Measurements from ENCODE around the gene RCBTB1.
A peak's percentile ranks its signal among the peaks of the same experiment; 100 is the strongest.
"Not testable (repeated sequence)": the region's sequence is repeated elsewhere in the genome, so short reads cannot be mapped to it uniquely, and the experiment has no call there.

Gene RCBTB1

DNA sequence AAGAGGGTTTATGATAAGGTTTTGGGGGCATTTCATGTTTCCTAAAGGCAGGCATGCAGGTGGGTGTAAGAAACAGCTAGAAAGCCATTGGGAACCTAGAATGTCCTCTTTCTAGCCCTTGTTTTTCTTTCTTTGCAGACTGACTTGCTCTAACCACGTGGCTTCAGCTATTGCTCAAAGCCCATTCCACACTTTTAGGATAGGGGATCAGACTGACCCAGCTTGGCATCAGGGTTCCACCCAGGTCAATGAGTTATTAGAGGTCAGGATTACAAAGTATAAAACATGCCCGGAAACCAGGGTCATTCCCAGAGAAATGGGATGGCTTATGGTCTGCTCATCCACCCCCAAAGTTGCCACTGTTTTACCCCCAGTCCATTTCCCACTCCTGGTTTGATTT is 72.8 kb downstream of the RCBTB1 start:
- DNase-seq (ENCODE audit: low read depth), result no peak

DNA sequence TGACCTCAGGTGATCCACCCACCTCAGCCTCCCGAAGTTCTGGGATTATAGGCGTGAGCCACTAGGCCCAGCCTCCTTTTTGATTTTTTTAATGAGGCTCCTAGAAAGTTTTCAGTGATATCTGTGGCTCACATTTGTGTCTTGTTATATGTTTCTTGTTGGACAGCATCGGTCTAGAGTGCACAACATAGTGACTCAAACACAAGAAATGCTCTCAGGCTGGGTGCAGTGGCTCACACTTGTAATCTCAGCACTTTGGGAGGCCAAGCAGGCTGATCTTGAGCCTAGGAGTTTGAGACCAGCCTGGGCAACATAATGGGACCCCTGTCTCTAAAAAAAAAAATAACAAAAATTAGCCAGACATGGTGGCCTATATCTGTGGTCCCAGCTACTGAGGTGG is 81.4 kb downstream of the RCBTB1 start:
- DNase-seq (ENCODE audit: low read depth), result peak; percentile 12

DNA sequence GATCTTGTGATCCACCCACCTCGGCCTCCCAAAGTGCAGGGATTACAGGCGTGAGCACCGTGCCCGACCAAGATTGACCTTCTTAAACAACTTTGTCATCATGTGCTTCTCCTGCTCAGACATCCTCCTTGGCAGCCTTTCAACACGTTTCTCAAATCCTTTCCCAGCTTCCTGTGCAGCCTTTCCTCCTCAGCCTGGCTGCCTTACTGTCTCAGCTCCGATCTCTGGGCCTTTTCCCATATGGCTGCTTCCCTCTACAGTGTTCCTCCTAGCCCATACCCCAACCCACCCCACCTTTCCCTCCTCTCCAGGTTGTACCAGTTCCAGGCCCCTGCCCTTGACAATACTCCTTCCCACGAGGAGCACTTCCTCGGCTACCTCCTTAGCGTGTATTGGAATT is 82.4 kb downstream of the RCBTB1 start:
- peak; percentile 59 for DNase-seq (ENCODE audit: low read depth)

DNA sequence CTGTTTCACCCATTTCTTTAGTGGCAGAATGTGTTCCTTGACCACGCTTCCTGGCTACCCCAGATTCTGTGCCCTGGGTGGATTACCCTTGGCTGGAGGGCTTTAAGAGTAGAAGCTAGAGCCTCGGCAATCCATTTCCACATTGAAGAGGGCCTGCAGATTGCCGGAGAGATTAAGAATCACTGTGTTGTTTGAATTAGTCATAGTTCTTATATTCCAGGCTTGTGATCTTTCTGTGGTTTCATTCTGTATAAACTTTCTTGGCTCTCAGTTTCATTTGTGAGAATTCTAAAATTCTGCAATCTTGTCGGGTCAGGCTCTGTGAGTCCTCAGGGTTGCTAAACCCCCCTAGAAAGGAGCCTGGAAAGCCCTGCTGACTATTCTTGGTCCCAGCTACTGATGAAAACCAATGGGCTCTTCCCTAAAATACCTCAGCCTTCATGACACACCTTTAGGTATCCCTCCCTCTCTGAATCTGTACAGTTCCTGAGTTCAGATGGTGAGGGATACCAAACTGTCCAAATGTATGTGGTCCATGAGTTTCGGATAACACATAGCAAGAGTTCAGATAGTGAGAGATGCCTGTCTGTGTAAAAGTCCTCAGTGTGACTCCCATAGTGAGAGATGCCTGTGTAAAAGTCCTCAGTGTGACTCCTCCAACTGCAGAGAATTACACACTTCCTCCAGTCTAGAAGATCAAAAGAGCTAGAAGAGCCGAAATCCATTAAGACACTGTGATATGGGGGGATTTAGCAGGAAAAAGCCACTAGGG is 85.3 kb downstream of the RCBTB1 start:
- DNase-seq (ENCODE audit: low read depth), result peak; percentile 76

DNA sequence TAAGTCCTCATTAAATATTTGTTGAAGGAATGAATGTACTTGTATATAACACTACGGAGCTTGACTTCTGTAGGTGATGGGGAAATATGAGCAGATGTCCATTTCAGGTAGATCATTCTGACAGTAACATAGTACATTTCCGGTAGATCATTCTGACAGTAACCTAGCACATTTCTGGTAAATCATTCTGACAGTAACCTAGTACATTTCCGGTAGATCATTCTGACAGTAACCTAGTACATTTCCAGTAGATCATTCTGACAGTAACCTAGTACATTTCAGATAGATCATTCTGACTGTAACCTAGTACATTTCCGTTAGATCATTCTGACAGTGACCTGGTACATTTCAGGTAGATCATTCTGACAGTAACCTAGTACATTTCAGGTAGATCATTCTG is 87.2 kb downstream of the RCBTB1 start:
- DNase-seq (ENCODE audit: low read depth), result no peak

DNA sequence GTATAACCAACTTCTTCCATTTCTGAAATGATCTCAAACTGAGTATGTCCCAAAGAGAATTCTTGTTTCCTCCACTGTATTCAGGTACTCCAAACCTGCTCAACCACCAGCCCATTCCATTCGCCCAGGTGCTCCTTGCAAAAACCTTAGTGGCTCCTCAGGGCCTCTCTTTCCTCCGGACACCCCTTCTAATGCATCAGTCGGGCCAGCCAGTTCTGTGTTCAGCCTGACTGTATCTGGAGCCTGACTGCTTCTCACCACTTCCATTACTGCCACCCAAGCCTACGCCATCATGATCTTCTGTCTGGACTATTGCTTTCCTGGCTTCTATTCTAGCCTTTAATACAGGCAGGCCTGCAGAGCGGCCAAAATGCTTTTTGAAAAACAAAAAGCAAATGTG is 88.1 kb downstream of the RCBTB1 start:
- DNase-seq (ENCODE audit: low read depth), result no peak

DNA sequence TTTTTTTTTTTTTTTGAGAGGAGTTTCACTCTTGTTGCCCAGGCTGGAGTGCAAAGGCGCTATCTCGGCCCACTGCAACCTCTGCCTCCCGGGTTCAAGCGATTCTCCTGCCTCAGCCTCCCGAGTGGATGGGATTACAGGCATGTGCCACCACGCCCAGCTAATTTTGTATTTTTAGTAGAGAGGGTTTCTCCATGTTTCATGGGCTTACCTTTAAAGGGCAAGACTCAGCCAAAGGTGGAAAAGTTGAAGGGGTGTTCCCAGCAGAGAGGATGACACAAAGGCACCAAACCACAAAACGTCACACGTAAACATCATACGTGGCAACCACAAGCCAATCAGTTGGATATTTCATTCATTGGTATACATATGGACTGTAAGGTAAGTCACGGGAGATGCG is 88.5 kb downstream of the RCBTB1 start:
- DNase-seq (ENCODE audit: low read depth), result not testable (repeated sequence)

DNA sequence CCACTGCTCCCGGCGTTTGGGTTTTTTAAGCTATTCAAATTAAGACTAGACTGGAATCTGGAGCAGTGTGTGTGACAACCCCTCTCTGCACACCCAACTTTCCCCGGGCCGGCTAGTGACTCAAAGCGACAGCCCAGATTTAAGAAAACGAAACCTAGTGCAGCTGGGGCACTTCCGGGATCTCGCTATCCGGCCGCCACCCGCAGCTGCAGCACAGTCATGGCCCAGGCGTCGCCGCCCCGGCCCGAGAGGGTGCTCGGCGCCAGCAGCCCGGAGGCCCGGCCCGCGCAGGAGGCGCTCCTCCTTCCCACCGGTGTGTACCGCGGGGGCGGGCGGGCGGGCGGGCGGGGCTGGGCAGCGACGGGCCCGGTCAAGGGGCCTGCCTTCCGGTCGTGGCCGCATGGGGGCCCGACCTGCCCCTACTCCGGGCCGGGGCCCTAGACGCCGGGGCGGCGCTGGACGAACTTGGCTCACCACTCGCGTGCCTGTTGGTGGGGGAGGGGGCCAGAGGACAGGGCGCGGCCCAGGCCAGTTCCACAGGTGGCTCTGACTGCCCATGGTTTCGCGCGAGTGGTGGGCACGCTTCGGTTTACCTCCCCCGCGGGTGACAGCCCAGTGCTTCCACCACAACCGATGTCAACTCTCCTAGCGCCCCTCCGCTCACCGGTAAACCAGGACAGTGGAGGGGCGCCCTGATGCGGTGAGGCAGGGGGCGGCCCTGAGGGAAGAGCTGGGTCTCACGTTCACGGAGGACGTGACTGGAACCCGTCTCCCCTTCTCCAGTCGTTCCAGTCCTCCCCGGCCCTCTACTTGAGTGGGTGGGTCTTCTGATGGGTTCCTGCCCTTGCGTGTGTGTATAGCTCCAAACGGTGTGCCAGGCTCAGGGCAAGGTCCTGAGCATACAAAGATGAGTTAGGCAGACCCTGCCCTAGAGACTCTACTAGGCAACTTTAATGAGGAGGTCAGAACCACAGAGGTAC is 89.3 kb downstream of the RCBTB1 start, which contains the start of gene PHF11:
PHF11 (plus strand) TSS at position 171 of the 980 bp plus-strand sequence; CDS start at position 220, 49 bp downstream.
- peak; percentile 72 for DNase-seq (ENCODE audit: low read depth)

DNA sequence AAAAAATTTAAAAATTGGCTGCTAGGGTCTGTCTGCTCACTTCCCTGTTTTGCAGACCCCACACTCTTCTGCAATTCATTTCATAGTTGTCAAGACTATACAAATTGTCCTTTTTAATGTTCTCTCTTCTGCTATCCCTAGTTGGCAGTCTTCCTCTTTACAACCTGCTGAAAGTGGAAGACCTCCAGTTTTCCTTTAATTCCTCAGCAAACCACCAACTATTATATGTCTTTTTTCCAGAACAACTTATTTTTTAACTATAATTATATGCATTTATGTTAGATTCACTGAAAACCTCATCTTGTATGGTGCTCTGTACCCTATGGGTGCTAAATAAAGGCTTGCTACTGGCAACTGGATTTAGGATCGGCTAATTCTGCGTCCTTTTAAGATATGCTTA is 90.7 kb downstream of the RCBTB1 start:
- no peak for DNase-seq (ENCODE audit: low read depth)

DNA sequence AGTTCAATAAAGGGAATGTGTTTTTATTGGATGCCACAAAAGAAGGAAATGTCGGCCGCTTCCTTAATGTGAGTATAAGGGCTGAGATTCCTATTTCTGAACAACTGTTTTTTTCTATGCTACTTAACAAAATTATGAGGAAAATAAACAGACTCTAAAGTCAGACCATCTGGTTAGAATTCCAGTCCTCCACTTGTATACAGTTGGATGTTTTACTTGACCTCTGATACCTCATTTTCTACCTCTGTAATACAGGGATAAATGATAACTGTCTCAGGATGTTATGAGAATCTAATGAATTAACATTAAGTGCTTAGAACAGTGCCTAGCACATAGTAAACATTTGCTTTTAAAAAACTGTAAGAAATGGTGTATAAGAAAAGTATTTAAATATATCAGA is 96.8 kb downstream of the RCBTB1 start:
- no peak for DNase-seq (ENCODE audit: low read depth)

All from fibroblast of gingiva (primary cell).